ENCODE measurements around the gene ACOT8.
"Not testable (repeated sequence)": the region's sequence is repeated elsewhere in the genome, so short reads cannot be mapped to it uniquely, and the experiment has no call there.

Gene ACOT8

DNA sequence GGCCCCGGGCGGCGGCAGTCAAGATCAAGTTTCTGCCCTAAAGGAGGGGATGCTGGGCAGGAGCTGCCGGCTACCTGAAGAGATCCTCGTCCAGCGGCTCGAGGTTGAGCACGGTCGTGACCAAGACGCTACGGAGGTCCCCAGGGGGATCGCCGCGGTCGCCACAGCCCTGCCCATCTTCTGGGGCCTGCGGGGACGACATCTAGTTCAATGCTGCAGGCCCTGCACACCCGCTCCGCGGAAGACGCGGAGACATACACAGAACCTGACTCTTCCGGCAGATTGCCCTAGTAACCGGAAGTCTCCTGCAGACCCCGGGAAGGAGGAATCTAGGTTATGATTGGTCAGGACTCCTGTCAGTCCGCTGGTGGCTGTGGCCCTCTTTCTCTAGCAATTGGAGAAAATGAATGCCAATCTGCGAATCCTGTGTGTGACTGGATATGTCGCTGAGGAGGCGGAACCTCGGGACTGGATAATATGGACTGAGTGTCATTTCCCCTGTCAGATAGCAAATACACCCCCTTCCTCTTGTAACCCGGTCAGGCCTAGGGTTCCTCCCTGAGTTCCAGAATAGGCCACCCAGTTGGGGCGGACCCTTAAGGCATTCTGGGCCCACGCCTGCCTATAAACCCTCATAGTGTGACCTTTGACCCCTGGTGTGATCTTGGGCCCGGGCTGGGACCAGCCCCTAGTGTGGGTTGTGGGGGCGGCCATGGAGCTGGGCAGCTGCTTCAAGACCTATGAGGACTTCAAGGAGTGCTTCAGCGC is at the start of gene ACOT8, which contains the start of gene ZSWIM3:
ACOT8 (minus strand) TSS at position 279 of the 768 bp plus-strand sequence; CDS start at position 202, 77 bp downstream.
ZSWIM3 (plus strand) TSS at position 501 of the 768 bp plus-strand sequence; CDS start at position 713, 212 bp downstream.
- Histone ChIP-seq H3K9me3 (ENCODE audit: control insufficient read depth in 1 of 2, low read length in 2 of 2) (no peaks in the 10 kb centered on the region), H3K9ac (ENCODE audit: low read depth in 1 of 2, low read length in 2 of 2) (peak within 1 kb of the TSS; percentile 94 to 97), H3K36me3 (ENCODE audit: control insufficient read depth in 1 of 2, insufficient read depth in 2 of 2, low read length in 2 of 2) (peaks cover 2 to 5% of the 10 kb centered on the region in 2 donors), H3K4me1 (ENCODE audit: control insufficient read depth in 1 of 2, insufficient read depth in 2 of 2, low read length in 2 of 2) (peaks cover 32 to 42% of the 10 kb centered on the region in 2 donors), H3K4me3 (ENCODE audit: low read depth in 1 of 2, low read length in 2 of 2) (peak within 1 kb of the TSS; percentile 95 to 98), H3K27ac (ENCODE audit: low read depth, low read length) (peak within 1 kb of the TSS; percentile 64), H3K27me3 (ENCODE audit: control insufficient read depth in 1 of 2, insufficient read depth in 2 of 2, low read length in 2 of 2) (no peaks in the 10 kb centered on the region)

DNA sequence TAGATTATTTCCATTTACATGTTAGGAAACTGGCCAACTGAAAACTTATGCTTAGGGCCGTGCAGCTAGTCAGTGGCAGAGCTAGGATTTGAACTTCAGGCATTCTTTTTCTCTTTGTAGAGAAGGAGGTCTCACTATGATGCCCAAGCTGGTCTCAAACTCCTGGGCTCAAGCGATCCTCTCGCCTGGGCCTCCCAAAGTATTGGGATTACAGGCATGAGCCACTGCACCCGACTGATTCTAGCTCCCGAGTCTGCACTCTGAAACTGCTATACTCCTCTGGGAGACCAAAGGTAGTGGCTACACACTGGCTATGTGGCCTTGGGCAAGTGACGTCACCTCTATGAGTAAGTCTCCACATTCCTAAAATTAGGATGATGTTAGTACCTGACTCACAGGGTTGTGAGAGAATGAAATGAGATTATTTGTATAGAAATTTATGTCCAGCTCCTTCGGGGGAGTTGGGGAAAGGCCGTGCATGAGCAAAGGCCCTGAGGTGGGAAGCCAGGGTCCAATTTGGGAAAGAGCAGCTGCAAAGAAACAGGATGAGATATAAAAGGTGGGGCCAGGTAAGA is 48.4 kb upstream of the ACOT8 start:
- peaks cover 0 to 9% of the 10 kb centered on the region in 2 donors for H3K36me3 ChIP-seq (ENCODE audit: control insufficient read depth in 1 of 2, insufficient read depth in 2 of 2, low read length in 2 of 2)
- H3K27me3 ChIP-seq (ENCODE audit: control insufficient read depth in 1 of 2, insufficient read depth in 2 of 2, low read length in 2 of 2), result no peaks in the 10 kb centered on the region
- no peak overlapping the region for H3K4me3 ChIP-seq (ENCODE audit: low read depth in 1 of 2, low read length in 2 of 2)
- no peak overlapping the region for H3K9ac ChIP-seq (ENCODE audit: low read depth in 1 of 2, low read length in 2 of 2)
- H3K27ac ChIP-seq (ENCODE audit: low read depth, low read length), result no peak overlapping the region
- peaks cover 6 to 11% of the 10 kb centered on the region in 2 donors for H3K4me1 ChIP-seq (ENCODE audit: control insufficient read depth in 1 of 2, insufficient read depth in 2 of 2, low read length in 2 of 2)
- no peaks in the 10 kb centered on the region for H3K9me3 ChIP-seq (ENCODE audit: control insufficient read depth in 1 of 2, low read length in 2 of 2)

DNA sequence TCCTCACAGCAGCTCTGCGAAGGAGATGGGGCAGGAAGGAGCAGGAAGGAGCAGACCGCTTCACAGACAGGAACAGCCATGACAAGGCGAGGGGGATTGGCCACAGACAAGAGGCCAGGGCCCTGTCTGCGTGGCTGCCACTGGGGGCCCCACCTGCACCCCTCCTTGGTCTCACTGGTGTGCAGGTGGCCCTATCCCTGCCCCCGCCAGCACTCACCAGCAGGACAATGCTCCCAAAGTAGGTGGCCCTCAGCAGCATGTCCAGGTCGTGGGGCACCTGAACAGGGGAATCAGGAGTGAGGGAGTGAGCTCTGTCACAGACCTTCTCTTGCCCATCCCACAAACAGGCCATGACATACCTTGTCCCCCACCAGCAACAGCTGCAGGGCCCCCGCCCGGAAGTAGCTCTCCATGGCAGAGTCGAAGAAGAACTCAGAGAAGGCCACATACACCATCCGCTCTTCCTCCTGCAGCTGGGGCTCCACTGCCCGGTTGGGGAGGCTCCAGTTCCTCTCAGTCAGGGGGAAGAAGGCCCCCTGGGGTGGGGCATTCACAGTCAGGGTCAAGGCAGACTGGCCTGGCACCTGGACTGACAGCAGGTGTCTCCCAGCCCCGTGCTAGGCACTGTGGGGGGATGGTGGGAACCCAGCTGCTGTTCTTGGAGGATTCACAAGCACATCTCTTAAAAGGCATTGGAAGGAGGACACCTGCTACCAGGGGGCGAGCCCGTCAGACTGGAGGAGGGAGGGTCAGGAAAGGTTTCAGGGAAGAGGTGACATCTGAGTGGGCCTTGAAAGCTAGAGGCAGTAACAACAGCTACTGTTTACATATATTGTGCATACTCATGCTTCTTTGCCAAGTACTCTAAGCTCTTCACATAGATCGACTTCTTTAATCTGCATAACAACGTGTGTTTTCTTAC is 47.7 kb upstream of the ACOT8 start:
- H3K9me3 ChIP-seq (ENCODE audit: control insufficient read depth in 1 of 2, low read length in 2 of 2), result no peaks in the 10 kb centered on the region
- no peak overlapping the region for H3K9ac ChIP-seq (ENCODE audit: low read depth in 1 of 2, low read length in 2 of 2)
- H3K36me3 ChIP-seq (ENCODE audit: control insufficient read depth in 1 of 2, insufficient read depth in 2 of 2, low read length in 2 of 2), result peaks cover 0 to 9% of the 10 kb centered on the region in 2 donors
- H3K4me1 ChIP-seq (ENCODE audit: control insufficient read depth in 1 of 2, insufficient read depth in 2 of 2, low read length in 2 of 2), result peaks cover 6 to 7% of the 10 kb centered on the region in 2 donors
- no peaks in the 10 kb centered on the region for H3K27me3 ChIP-seq (ENCODE audit: control insufficient read depth in 1 of 2, insufficient read depth in 2 of 2, low read length in 2 of 2)
- H3K27ac ChIP-seq (ENCODE audit: low read depth, low read length), result no peak overlapping the region
- H3K4me3 ChIP-seq (ENCODE audit: low read depth in 1 of 2, low read length in 2 of 2), result no peak overlapping the region

DNA sequence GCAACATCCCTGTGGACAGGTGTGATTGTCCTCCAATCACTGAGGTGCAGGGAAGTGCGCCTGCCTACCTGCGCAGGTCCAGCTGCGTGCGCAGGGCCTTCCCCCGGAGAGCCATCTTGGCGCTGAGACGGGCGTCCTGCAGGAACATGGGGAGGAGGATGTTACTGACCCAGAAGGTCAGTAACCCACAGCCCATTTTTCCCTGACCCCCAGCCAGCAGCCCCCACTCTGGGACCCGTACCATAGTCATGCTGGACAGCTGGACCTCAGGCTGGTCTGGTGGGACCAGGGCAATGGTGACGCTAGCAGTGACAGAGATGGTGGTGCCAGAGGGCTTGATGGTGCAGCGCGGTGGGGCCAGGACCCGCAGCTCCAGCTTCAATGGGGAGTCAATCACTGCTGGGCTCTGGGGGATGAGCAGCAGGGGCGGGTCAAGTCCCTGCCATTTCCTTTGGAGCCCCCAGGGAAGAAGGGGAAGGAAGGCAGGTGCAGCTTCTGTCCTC is 45.1 kb upstream of the ACOT8 start:
- Histone ChIP-seq H3K27me3 (ENCODE audit: control insufficient read depth in 1 of 2, insufficient read depth in 2 of 2, low read length in 2 of 2) (no peaks in the 10 kb centered on the region), H3K36me3 (ENCODE audit: control insufficient read depth in 1 of 2, insufficient read depth in 2 of 2, low read length in 2 of 2) (peaks cover 8 to 27% of the 10 kb centered on the region in 2 donors), H3K4me1 (ENCODE audit: control insufficient read depth in 1 of 2, insufficient read depth in 2 of 2, low read length in 2 of 2) (no peaks in the 10 kb centered on the region), H3K9me3 (ENCODE audit: control insufficient read depth in 1 of 2, low read length in 2 of 2) (no peaks in the 10 kb centered on the region), H3K27ac (ENCODE audit: low read depth, low read length) (no peak overlapping the region), H3K4me3 (ENCODE audit: low read depth in 1 of 2, low read length in 2 of 2) (no peak overlapping the region), H3K9ac (ENCODE audit: low read depth in 1 of 2, low read length in 2 of 2) (no peak overlapping the region)

DNA sequence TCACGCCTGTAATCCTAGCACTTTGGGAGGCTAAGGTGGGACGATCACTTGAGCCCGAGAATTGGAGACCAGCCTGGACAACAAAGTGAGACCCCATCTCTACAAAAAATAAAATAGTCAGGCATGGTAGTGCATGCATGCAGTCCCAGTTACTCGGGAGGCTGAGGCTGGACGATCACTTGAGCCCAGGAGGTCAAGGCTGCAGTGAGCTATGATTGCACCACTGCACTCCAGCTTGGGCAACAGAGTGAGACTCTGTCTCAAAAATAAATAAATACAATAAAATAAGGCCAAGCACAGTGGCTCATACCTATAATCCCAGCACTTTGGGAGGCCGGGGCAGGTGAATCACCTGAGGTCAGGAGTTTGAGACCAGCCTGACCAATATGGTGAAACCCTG is 44.1 kb upstream of the ACOT8 start:
- H3K4me3 ChIP-seq (ENCODE audit: low read depth in 1 of 2, low read length in 2 of 2); H3K27me3 ChIP-seq (ENCODE audit: control insufficient read depth in 1 of 2, insufficient read depth in 2 of 2, low read length in 2 of 2); H3K27ac ChIP-seq (ENCODE audit: low read depth, low read length); H3K4me1 ChIP-seq (ENCODE audit: control insufficient read depth in 1 of 2, insufficient read depth in 2 of 2, low read length in 2 of 2); H3K9ac ChIP-seq (ENCODE audit: low read depth in 1 of 2, low read length in 2 of 2); H3K9me3 ChIP-seq (ENCODE audit: control insufficient read depth in 1 of 2, low read length in 2 of 2): not testable (repeated sequence)
- peaks cover 16 to 34% of the 10 kb centered on the region in 2 donors for H3K36me3 ChIP-seq (ENCODE audit: control insufficient read depth in 1 of 2, insufficient read depth in 2 of 2, low read length in 2 of 2)

DNA sequence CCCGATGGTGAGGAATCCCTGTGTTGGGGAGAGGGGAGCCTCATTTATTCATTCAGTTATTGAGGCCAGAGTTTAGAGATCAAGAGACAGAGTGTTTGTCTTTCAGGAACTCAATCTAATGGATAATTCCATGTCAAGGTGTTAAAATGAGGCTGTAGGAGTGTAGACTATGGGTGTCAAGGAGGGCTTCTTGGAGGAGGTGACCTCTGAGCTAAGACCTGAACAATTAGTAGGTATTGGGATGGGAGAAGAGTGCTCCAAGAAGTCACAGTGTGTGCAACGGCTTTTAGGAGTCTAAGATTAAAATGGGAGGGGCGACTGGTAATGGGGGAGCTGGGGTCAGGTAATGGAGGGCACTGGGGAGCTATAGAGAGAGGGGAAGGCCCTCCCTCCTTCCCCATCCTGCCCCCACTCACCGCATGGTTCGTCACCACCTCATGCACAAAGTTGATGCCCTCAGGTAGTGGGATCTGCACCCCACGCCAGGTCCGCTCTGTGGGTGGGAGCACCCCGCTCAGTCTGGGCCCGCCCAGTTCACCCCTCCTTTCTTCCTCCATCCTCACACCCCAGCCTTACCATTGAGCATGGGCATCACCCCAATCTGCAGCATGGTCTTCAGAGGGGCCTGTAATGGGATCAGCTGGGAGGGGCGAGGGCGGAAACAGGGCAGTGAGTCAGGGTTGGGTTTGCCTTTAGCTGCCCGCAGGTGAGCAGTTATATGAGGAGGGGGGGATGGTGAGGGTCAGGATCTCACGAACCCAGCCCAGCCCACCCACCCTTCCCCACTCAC is 42.0 kb upstream of the ACOT8 start:
- Histone ChIP-seq H3K4me1 (ENCODE audit: control insufficient read depth in 1 of 2, insufficient read depth in 2 of 2, low read length in 2 of 2) (no peaks in the 10 kb centered on the region), H3K27ac (ENCODE audit: low read depth, low read length) (no peak overlapping the region), H3K27me3 (ENCODE audit: control insufficient read depth in 1 of 2, insufficient read depth in 2 of 2, low read length in 2 of 2) (no peaks in the 10 kb centered on the region), H3K9ac (ENCODE audit: low read depth in 1 of 2, low read length in 2 of 2) (no peak overlapping the region), H3K9me3 (ENCODE audit: control insufficient read depth in 1 of 2, low read length in 2 of 2) (no peaks in the 10 kb centered on the region), H3K36me3 (ENCODE audit: control insufficient read depth in 1 of 2, insufficient read depth in 2 of 2, low read length in 2 of 2) (peaks cover 21 to 50% of the 10 kb centered on the region in 2 donors), H3K4me3 (ENCODE audit: low read depth in 1 of 2, low read length in 2 of 2) (no peak overlapping the region)

DNA sequence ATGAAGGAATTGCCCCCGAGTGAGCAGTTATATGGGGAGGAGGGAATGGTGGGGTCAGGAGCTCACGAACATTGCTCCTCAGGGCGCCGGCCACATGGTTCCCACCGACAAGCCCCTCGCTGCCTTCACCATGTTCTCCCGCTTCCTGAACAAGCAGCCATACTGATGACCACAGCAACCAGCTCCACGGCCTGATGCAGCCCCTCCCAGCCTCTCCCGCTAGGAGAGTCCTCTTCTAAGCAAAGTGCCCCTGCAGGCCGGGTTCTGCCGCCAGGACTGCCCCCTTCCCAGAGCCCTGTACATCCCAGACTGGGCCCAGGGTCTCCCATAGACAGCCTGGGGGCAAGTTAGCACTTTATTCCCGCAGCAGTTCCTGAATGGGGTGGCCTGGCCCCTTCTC is 41.1 kb upstream of the ACOT8 start:
- peaks cover 26 to 56% of the 10 kb centered on the region in 2 donors for H3K36me3 ChIP-seq (ENCODE audit: control insufficient read depth in 1 of 2, insufficient read depth in 2 of 2, low read length in 2 of 2)
- no peaks in the 10 kb centered on the region for H3K27me3 ChIP-seq (ENCODE audit: control insufficient read depth in 1 of 2, insufficient read depth in 2 of 2, low read length in 2 of 2)

DNA sequence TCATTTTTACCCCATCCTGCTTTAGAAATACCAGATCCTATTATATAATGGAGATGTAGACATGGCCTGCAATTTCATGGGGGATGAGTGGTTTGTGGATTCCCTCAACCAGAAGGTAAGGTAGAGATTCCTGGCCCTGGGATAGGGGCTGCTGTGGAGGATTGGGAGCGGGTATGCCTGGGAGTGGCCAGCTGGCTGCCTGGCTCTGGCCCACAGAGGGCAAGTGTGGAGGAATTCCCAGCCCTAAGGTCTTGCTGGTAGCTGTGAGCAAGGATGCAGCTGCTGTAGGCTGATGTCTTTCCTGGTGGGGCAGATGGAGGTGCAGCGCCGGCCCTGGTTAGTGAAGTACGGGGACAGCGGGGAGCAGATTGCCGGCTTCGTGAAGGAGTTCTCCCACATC is 40.5 kb upstream of the ACOT8 start:
- Histone ChIP-seq H3K9ac (ENCODE audit: low read depth in 1 of 2, low read length in 2 of 2) (no peak overlapping the region), H3K9me3 (ENCODE audit: control insufficient read depth in 1 of 2, low read length in 2 of 2) (no peaks in the 10 kb centered on the region), H3K4me3 (ENCODE audit: low read depth in 1 of 2, low read length in 2 of 2) (no peak overlapping the region)

More for the DNA sequence above, 41.1 kb upstream of the ACOT8 start:
- Histone ChIP-seq H3K9ac (ENCODE audit: low read depth in 1 of 2, low read length in 2 of 2) (no peak overlapping the region), H3K27ac (ENCODE audit: low read depth, low read length) (no peak overlapping the region), H3K4me3 (ENCODE audit: low read depth in 1 of 2, low read length in 2 of 2) (no peak overlapping the region), H3K9me3 (ENCODE audit: control insufficient read depth in 1 of 2, low read length in 2 of 2) (no peaks in the 10 kb centered on the region), H3K4me1 (ENCODE audit: control insufficient read depth in 1 of 2, insufficient read depth in 2 of 2, low read length in 2 of 2) (peaks cover under 1 to 2% of the 10 kb centered on the region in 2 donors)

DNA sequence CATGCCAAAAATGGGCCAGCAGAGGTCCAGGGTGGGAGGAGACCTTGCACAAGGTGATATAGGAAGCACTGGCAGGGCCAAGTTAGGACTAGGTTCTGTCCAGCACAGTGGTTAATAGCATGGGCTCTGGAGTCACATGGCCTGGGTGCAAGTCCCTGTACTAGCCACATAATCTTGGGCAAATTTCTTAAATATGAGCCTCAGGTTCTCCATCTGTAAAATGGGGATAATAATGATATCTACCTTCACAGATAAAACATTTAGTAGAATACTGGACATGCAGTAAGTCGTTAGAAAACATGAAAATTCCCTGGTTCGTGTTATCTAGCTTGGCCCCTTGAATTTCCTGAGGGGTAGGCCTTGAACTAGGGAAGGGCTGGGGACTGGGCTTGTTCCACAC is 40.1 kb upstream of the ACOT8 start:
- Histone ChIP-seq H3K27ac (ENCODE audit: low read depth, low read length) (no peak overlapping the region), H3K36me3 (ENCODE audit: control insufficient read depth in 1 of 2, insufficient read depth in 2 of 2, low read length in 2 of 2) (peaks cover 26 to 63% of the 10 kb centered on the region in 2 donors), H3K4me3 (ENCODE audit: low read depth in 1 of 2, low read length in 2 of 2) (no peak overlapping the region), H3K9ac (ENCODE audit: low read depth in 1 of 2, low read length in 2 of 2) (no peak overlapping the region), H3K9me3 (ENCODE audit: control insufficient read depth in 1 of 2, low read length in 2 of 2) (no peaks in the 10 kb centered on the region), H3K27me3 (ENCODE audit: control insufficient read depth in 1 of 2, insufficient read depth in 2 of 2, low read length in 2 of 2) (no peaks in the 10 kb centered on the region), H3K4me1 (ENCODE audit: control insufficient read depth in 1 of 2, insufficient read depth in 2 of 2, low read length in 2 of 2) (peaks cover 10 to 12% of the 10 kb centered on the region in 2 donors)

More for the DNA sequence above, 40.5 kb upstream of the ACOT8 start:
- peaks cover 26 to 61% of the 10 kb centered on the region in 2 donors for H3K36me3 ChIP-seq (ENCODE audit: control insufficient read depth in 1 of 2, insufficient read depth in 2 of 2, low read length in 2 of 2)
- H3K4me1 ChIP-seq (ENCODE audit: control insufficient read depth in 1 of 2, insufficient read depth in 2 of 2, low read length in 2 of 2), result peaks cover 6 to 8% of the 10 kb centered on the region in 2 donors
- H3K27me3 ChIP-seq (ENCODE audit: control insufficient read depth in 1 of 2, insufficient read depth in 2 of 2, low read length in 2 of 2), result no peaks in the 10 kb centered on the region
- no peak overlapping the region for H3K27ac ChIP-seq (ENCODE audit: low read depth, low read length)

All from duodenal mucosa (tissue), 2 donors.